Parathyroid adenoma (tissue), 2 donors: ENCODE results near the gene GDI2.
"Not testable (repeated sequence)": the region's sequence is repeated elsewhere in the genome, so short reads cannot be mapped to it uniquely, and the experiment has no call there.

ENCODE experiments used
- H2AFZ ChIP-seq: fragments of 300-600 bp; sonication (generic); one replicate; pipeline ENCODE4 v1.7.0; 2017; ENCODE audit warnings: antibody characterized with exemption, mild to moderate bottlenecking
- H3K27ac ChIP-seq: fragments of 300-600 bp; sonication (generic); one replicate; pipeline ENCODE4 v1.7.0; 2017
- H3K27me3 ChIP-seq: fragments of 300-600 bp; sonication (generic); one replicate; pipeline ENCODE4 v1.7.0; 2017; ENCODE audit warnings: low read length; ENCODE audit not compliant: control insufficient read depth, insufficient read depth
- H3K36me3 ChIP-seq: fragments of 300-600 bp; sonication (generic); one replicate; pipeline ENCODE4 v1.7.0; 2017; ENCODE audit warnings: low read length; ENCODE audit not compliant: control insufficient read depth, insufficient read depth
- H3K4me1 ChIP-seq: fragments of 300-600 bp; sonication (generic); one replicate; pipeline ENCODE4 v1.7.0; 2017; ENCODE audit warnings: control low read depth
- H3K4me2 ChIP-seq: fragments of 300-600 bp; sonication (generic); one replicate; pipeline ENCODE4 v1.7.0; 2017; ENCODE audit warnings: low read length
- H3K4me3 ChIP-seq: fragments of 300-600 bp; sonication (generic); one replicate; pipeline ENCODE4 v1.7.0; 2017; ENCODE audit warnings: low read depth, low read length
- H3K79me2 ChIP-seq: fragments of 300-600 bp; sonication (generic); one replicate; pipeline ENCODE4 v1.7.0; 2017; ENCODE audit warnings: control low read depth
- H3K9ac ChIP-seq: fragments of 300-600 bp; sonication (generic); one replicate; pipeline ENCODE4 v1.7.0; 2017; ENCODE audit warnings: mild to moderate bottlenecking
- H3K9me3 ChIP-seq: fragments of 300-600 bp; sonication (generic); one replicate; pipeline ENCODE4 v1.7.0; 2017; ENCODE audit warnings: low read length; ENCODE audit not compliant: control insufficient read depth
- CTCF ChIP-seq: fragments of 300-600 bp; sonication (generic); IDR thresholded peaks from one replicate; pipeline ENCODE4 v1.7.0; 2017; ENCODE audit warnings: antibody characterized with exemption, mild to moderate bottlenecking
- donor health status: primary hyperparathyroidism.

Gene GDI2

GRCh38 chr10:5789626-5790025 lies 23.6 kb downstream of the GDI2 start:
- H2AFZ ChIP-seq, result no peak overlapping the region
- no peaks in the 10 kb centered on the region for H3K36me3 ChIP-seq

GRCh38 chr10:5788969-5789368 lies 24.3 kb downstream of the GDI2 start:
- Histone ChIP-seq H3K27ac (no peak overlapping the region), H3K27me3 (no peaks in the 10 kb centered on the region), H3K9ac (no peak overlapping the region), H3K36me3 (no peaks in the 10 kb centered on the region), H3K79me2 (peaks cover 13% of the 10 kb centered on the region), H3K4me1 (no peaks in the 10 kb centered on the region), H3K4me2 (no peak overlapping the region), H2AFZ (no peak overlapping the region), H3K4me3 (no peak overlapping the region), H3K9me3 (no peaks in the 10 kb centered on the region)
- no peak for TF ChIP-seq CTCF

More at GRCh38 chr10:5789626-5790025, 23.6 kb downstream of the GDI2 start:
- Histone ChIP-seq H3K9ac (no peak overlapping the region), H3K4me2 (no peak overlapping the region), H3K4me1 (no peaks in the 10 kb centered on the region), H3K9me3 (no peaks in the 10 kb centered on the region), H3K27me3 (no peaks in the 10 kb centered on the region), H3K79me2 (peaks cover 11% of the 10 kb centered on the region), H3K27ac (no peak overlapping the region), H3K4me3 (no peak overlapping the region)
- no peak for TF ChIP-seq CTCF

- Histone ChIP-seq H3K9me3 (no peaks in the 10 kb centered on the region), H3K9ac (no peak overlapping the region), H3K79me2 (peaks cover 19% of the 10 kb centered on the region), H3K4me2 (no peak overlapping the region), H3K4me1 (no peaks in the 10 kb centered on the region), H3K36me3 (no peaks in the 10 kb centered on the region), H2AFZ (no peak overlapping the region), H3K27ac (no peak overlapping the region), H3K4me3 (no peak overlapping the region), H3K27me3 (no peaks in the 10 kb centered on the region)
- TF ChIP-seq CTCF, result no peak
Measured at GRCh38 chr10:5783300-5783699, 29.9 kb downstream of the GDI2 start.

- no peaks in the 10 kb centered on the region for H3K36me3 ChIP-seq
- no peaks in the 10 kb centered on the region for H3K27me3 ChIP-seq
- H2AFZ ChIP-seq, result no peak overlapping the region
- no peak overlapping the region for H3K4me2 ChIP-seq
- H3K9ac ChIP-seq, result no peak overlapping the region
- no peak for TF ChIP-seq CTCF
- H3K9me3 ChIP-seq, result no peaks in the 10 kb centered on the region
- H3K27ac ChIP-seq, result no peak overlapping the region
- H3K4me3 ChIP-seq, result no peak overlapping the region
- H3K4me1 ChIP-seq, result no peaks in the 10 kb centered on the region
- H3K79me2 ChIP-seq, result peaks cover 22% of the 10 kb centered on the region
Measured at GRCh38 chr10:5782174-5782573, 31.1 kb downstream of the GDI2 start.

- no peak overlapping the region for H3K4me2 ChIP-seq
- no peak overlapping the region for H3K27ac ChIP-seq
- no peak overlapping the region for H3K9ac ChIP-seq
- no peak for TF ChIP-seq CTCF
- no peak overlapping the region for H2AFZ ChIP-seq
- H3K9me3 ChIP-seq, result no peaks in the 10 kb centered on the region
- no peak overlapping the region for H3K4me3 ChIP-seq
- H3K79me2 ChIP-seq, result peaks cover 35% of the 10 kb centered on the region
- H3K36me3 ChIP-seq, result no peaks in the 10 kb centered on the region
- H3K27me3 ChIP-seq, result no peaks in the 10 kb centered on the region
- no peaks in the 10 kb centered on the region for H3K4me1 ChIP-seq
Measured at GRCh38 chr10:5779730-5780129, 33.5 kb downstream of the GDI2 start.

- not testable (repeated sequence) for H3K4me1 ChIP-seq, H3K27ac ChIP-seq, H3K36me3 ChIP-seq
Measured at GRCh38 chr10:5777758-5778157, 35.5 kb downstream of the GDI2 start.

More at GRCh38 chr10:5777758-5778157, 35.5 kb downstream of the GDI2 start:
- not testable (repeated sequence) for H3K4me2 ChIP-seq, H3K4me3 ChIP-seq, H3K27me3 ChIP-seq, H2AFZ ChIP-seq, H3K9ac ChIP-seq, H3K9me3 ChIP-seq
- H3K79me2 ChIP-seq, result peaks cover 33% of the 10 kb centered on the region
